Measurements from ENCODE around the gene HSPA4L.

DNA sequence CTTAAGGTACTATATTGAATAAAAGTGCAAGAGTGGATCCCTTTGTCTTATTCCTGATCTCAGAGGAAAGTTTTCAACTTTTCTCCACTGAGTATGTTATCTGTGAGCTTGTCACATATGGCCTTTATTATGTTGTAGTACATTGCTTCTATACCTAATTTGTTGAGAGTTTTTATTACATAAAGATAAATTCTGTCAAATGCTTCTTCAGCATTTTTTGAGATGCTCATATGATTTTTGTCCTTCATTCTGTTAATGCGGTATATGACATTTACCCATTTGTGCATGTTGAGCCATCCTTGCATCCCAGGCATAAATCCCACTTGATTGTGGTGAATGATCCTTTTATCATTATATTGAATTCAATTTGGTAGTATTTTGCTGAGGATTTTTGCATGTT is 40.9 kb upstream of the HSPA4L start:
- TF ChIP-seq TAF1 (IDR thresholded peaks at IDR 0.05; ENCODE audit: borderline replicate concordance, insufficient read depth, low read length) (no peak), SIN3A (IDR thresholded peaks at IDR 0.05; ENCODE audit: borderline replicate concordance, insufficient read depth, low read length) (no peak)
- TF ChIP-seq, protein P1, sequence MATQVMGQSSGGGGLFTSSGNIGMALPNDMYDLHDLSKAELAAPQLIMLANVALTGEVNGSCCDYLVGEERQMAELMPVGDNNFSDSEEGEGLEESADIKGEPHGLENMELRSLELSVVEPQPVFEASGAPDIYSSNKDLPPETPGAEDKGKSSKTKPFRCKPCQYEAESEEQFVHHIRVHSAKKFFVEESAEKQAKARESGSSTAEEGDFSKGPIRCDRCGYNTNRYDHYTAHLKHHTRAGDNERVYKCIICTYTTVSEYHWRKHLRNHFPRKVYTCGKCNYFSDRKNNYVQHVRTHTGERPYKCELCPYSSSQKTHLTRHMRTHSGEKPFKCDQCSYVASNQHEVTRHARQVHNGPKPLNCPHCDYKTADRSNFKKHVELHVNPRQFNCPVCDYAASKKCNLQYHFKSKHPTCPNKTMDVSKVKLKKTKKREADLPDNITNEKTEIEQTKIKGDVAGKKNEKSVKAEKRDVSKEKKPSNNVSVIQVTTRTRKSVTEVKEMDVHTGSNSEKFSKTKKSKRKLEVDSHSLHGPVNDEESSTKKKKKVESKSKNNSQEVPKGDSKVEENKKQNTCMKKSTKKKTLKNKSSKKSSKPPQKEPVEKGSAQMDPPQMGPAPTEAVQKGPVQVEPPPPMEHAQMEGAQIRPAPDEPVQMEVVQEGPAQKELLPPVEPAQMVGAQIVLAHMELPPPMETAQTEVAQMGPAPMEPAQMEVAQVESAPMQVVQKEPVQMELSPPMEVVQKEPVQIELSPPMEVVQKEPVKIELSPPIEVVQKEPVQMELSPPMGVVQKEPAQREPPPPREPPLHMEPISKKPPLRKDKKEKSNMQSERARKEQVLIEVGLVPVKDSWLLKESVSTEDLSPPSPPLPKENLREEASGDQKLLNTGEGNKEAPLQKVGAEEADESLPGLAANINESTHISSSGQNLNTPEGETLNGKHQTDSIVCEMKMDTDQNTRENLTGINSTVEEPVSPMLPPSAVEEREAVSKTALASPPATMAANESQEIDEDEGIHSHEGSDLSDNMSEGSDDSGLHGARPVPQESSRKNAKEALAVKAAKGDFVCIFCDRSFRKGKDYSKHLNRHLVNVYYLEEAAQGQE (IDR thresholded peaks at IDR 0.05; ENCODE audit: insufficient read depth in 1 of 2, low read depth in 2 of 2, low read length in 2 of 2), result no peak
